H4 (cell line): Measurements from ENCODE around the gene ANGPTL2. TPM values are rescaled to one million over a fixed set of nuclear protein-coding genes. Genes with fewer than 3 reads are reported as not detected.

Experiments
- DNase-seq: peaks from one replicate; pipeline ENCODE4 v3.0.0-alpha.2; 2015; ENCODE audit warnings: low spot score
- total RNA-seq: library from RNA; depleted of rRNA; stranded (reverse); fragments of >200 nt; shearing (Covaris generic); gene quantifications from 2 replicates; pipeline ENCODE4 v1.2.3, GENCODE V29; 2014

The ANGPTL2 gene
- total RNA-seq, 1 experiment from 2014 or later = 8.8 TPM

- no peak for DNase-seq
Observed at GRCh38 chr9:127096208-127096607, 26.2 kb downstream of the ANGPTL2 start.

GRCh38 chr9:127095411-127095810, 27.0 kb downstream of the ANGPTL2 start:
- DNase-seq = no peak

- no peak for DNase-seq
Observed at GRCh38 chr9:127093319-127094020, 29.0 kb downstream of the ANGPTL2 start.

GRCh38 chr9:127092041-127092608, 30.3 kb downstream of the ANGPTL2 start:
- DNase-seq = no peak

- DNase-seq = no peak
Observed at GRCh38 chr9:127091526-127091925, 30.9 kb downstream of the ANGPTL2 start.

- no peak for DNase-seq
Observed at GRCh38 chr9:127090341-127090985, 32.0 kb downstream of the ANGPTL2 start.

GRCh38 chr9:127089631-127090081, 32.8 kb downstream of the ANGPTL2 start:
- DNase-seq = no peak

GRCh38 chr9:127088724-127089615, 33.5 kb downstream of the ANGPTL2 start:
- no peak for DNase-seq

GRCh38 chr9:127087836-127088235, 34.6 kb downstream of the ANGPTL2 start:
- no peak for DNase-seq

- DNase-seq = no peak
Observed at GRCh38 chr9:127087411-127087810, 35.0 kb downstream of the ANGPTL2 start.

- no peak for DNase-seq
Observed at GRCh38 chr9:127086771-127087170, 35.7 kb downstream of the ANGPTL2 start.

- DNase-seq = no peak
Observed at GRCh38 chr9:127085186-127085585, 37.2 kb downstream of the ANGPTL2 start.

- no peak for DNase-seq
Observed at GRCh38 chr9:127084076-127085039, 38.1 kb downstream of the ANGPTL2 start.

GRCh38 chr9:127083138-127083980, 39.1 kb downstream of the ANGPTL2 start:
- no peak for DNase-seq

- no peak for DNase-seq
Observed at GRCh38 chr9:127081250-127082185, 40.9 kb downstream of the ANGPTL2 start.

GRCh38 chr9:127079446-127080140, 42.8 kb downstream of the ANGPTL2 start:
- DNase-seq = no peak

GRCh38 chr9:127078988-127079387, 43.4 kb downstream of the ANGPTL2 start:
- no peak for DNase-seq

GRCh38 chr9:127078336-127078735, 44.1 kb downstream of the ANGPTL2 start:
- no peak for DNase-seq
